ENCODE measurements around the gene FOXJ1. TPM values are rescaled to one million over a fixed set of nuclear protein-coding genes. Genes with fewer than 3 reads are reported as not detected.
A peak's percentile ranks its signal among the peaks of the same experiment; 100 is the strongest.

FOXJ1 gene
- total RNA-seq, 1 donor from 2014 or later = not detected

GRCh38 chr17:76090517-76091129, 50.4 kb downstream of the FOXJ1 start:
- Histone ChIP-seq H3K4me3 (ENCODE audit: low read depth, low read length) (no peak overlapping the region), H3K36me3 (ENCODE audit: control insufficient read depth, insufficient read depth, low read length) (peaks cover 49% of the 10 kb centered on the region), H3K27me3 (ENCODE audit: control insufficient read depth, insufficient read depth, low read length) (no peaks in the 10 kb centered on the region)
- TF ChIP-seq CTCF (IDR thresholded peaks at IDR 0.05; ENCODE audit: insufficient read depth, low read length, severe bottlenecking) = no peak
- DNase-seq (ENCODE audit: low read depth) = no peak
- FAIRE-seq = peak; percentile 47

GRCh38 chr17:76089680-76090516, 51.1 kb downstream of the FOXJ1 start:
- TF ChIP-seq CTCF (IDR thresholded peaks at IDR 0.05; ENCODE audit: insufficient read depth, low read length, severe bottlenecking) = no peak
- no peak overlapping the region for H3K4me3 ChIP-seq (ENCODE audit: low read depth, low read length)
- no peaks in the 10 kb centered on the region for H3K27me3 ChIP-seq (ENCODE audit: control insufficient read depth, insufficient read depth, low read length)
- peaks cover 49% of the 10 kb centered on the region for H3K36me3 ChIP-seq (ENCODE audit: control insufficient read depth, insufficient read depth, low read length)
- FAIRE-seq (no peak), DNase-seq (ENCODE audit: low read depth) (no peak)

- H3K27me3 ChIP-seq (ENCODE audit: control insufficient read depth, insufficient read depth, low read length) = no peaks in the 10 kb centered on the region
- H3K36me3 ChIP-seq (ENCODE audit: control insufficient read depth, insufficient read depth, low read length) = peaks cover 48% of the 10 kb centered on the region
- no peak for FAIRE-seq
- no peak for TF ChIP-seq CTCF (IDR thresholded peaks at IDR 0.05; ENCODE audit: insufficient read depth, low read length, severe bottlenecking)
- H3K4me3 ChIP-seq (ENCODE audit: low read depth, low read length) = no peak overlapping the region
- DNase-seq (ENCODE audit: low read depth) = no peak
Measured at GRCh38 chr17:76088868-76089576, 52.0 kb downstream of the FOXJ1 start.

- no peak for TF ChIP-seq CTCF (IDR thresholded peaks at IDR 0.05; ENCODE audit: insufficient read depth, low read length, severe bottlenecking)
- Histone ChIP-seq H3K27me3 (ENCODE audit: control insufficient read depth, insufficient read depth, low read length) (no peaks in the 10 kb centered on the region), H3K4me3 (ENCODE audit: low read depth, low read length) (no peak overlapping the region), H3K36me3 (ENCODE audit: control insufficient read depth, insufficient read depth, low read length) (peaks cover 47% of the 10 kb centered on the region)
- FAIRE-seq (no peak), DNase-seq (ENCODE audit: low read depth) (no peak)
Measured at GRCh38 chr17:76088041-76088867, 52.8 kb downstream of the FOXJ1 start.

GRCh38 chr17:76087531-76087930, 53.5 kb downstream of the FOXJ1 start:
- Histone ChIP-seq H3K27me3 (ENCODE audit: control insufficient read depth, insufficient read depth, low read length) (no peaks in the 10 kb centered on the region), H3K4me3 (ENCODE audit: low read depth, low read length) (no peak overlapping the region), H3K36me3 (ENCODE audit: control insufficient read depth, insufficient read depth, low read length) (peaks cover 42% of the 10 kb centered on the region)
- DNase-seq (ENCODE audit: low read depth) = no peak
- TF ChIP-seq CTCF (IDR thresholded peaks at IDR 0.05; ENCODE audit: insufficient read depth, low read length, severe bottlenecking) = no peak
- FAIRE-seq = no peak

All from bronchial epithelial cell (primary cell).